Esophagus squamous epithelium (tissue), 5 donors: ENCODE data around the gene FTCDNL1. TPM values are rescaled to one million over a fixed set of nuclear protein-coding genes. Genes with fewer than 3 reads are reported as not detected.

Experiments
- DNase-seq: peaks from one replicate; lab custom pipeline; 2025; lab: John Stamatoyannopoulos, UW
- H3K27ac ChIP-seq, 4 donors: fragments of 200-600 bp; sonication (generic); one replicate each; pipeline ENCODE4 v1.5.1; 2016 to 2019; ENCODE audit warnings: mild to moderate bottlenecking in 1 of 4
- H3K27me3 ChIP-seq, 4 donors: fragments of 200-600 bp; sonication (generic); 1 replicate in 3 of 4; 2 replicates in 1 of 4; pipeline versions ENCODE4 v1.5.1 to v1.6.0; 2017 to 2021; ENCODE audit warnings: antibody characterized with exemption in 1 of 4
- H3K36me3 ChIP-seq, 3 donors: fragments of 200-600 bp; sonication (generic); one replicate each; pipeline ENCODE4 v1.5.1; 2016 to 2019
- H3K4me1 ChIP-seq, 3 donors: fragments of 200-600 bp; sonication (generic); one replicate each; pipeline ENCODE4 v1.5.1; 2017 to 2019
- H3K4me3 ChIP-seq, 4 donors: fragments of 200-600 bp; sonication (generic); 1 replicate in 3 of 4; 2 replicates in 1 of 4; pipeline ENCODE4 v1.5.1; 2016 to 2019; ENCODE audit warnings: mild to moderate bottlenecking in 2 of 4, moderate library complexity in 1 of 4
- H3K9me3 ChIP-seq, 3 donors: fragments of 200-600 bp; sonication (generic); one replicate each; pipeline ENCODE4 v1.5.1; 2016 to 2019
- POLR2A ChIP-seq, 4 donors: fragments of 450-650 bp; IDR thresholded peaks; one replicate each; pipeline ENCODE4 v1.6.1; 2017; ENCODE audit warnings: antibody characterized with exemption in 4 of 4, mild to moderate bottlenecking in 4 of 4, moderate library complexity in 3 of 4
- WGBS, 2 donors: methylation state at CpG; one replicate each; pipeline ENCODE4 v1.1.5; 2018; 5-methylcytosine and 5-hydroxymethylcytosine counted together
- intact Hi-C: fragments of 100-400 bp; cut with DNase I; formaldehyde crosslinking; loops from one replicate; pipeline ENCODE4 v1.15.0; 2022
- total RNA-seq, 4 donors: library from RNA; depleted of rRNA; stranded (reverse); fragments of >200 nt; gene quantifications; one replicate each; pipeline ENCODE4 v1.1.0, GENCODE V29; 2016
- TF ChIP-seq, protein P1 (sequence below), 6 experiments: fragments of 450-650 bp in 4 of 6; fragments of 200-600 bp in 2 of 6; sonication (generic) in 2 of 6; IDR thresholded peaks; one replicate each; pipeline ENCODE4 v1.5.1; 2016 to 2019; ENCODE audit warnings: antibody characterized with exemption in 6 of 6, mild to moderate bottlenecking in 4 of 6, moderate library complexity in 4 of 6
- donor health status: DM: yes; HTN: yes; CAD: no.

Gene FTCDNL1
- total RNA-seq, 4 donors from 2014 or later = 1.3 to 5.0 (median 2.6) TPM

DNA sequence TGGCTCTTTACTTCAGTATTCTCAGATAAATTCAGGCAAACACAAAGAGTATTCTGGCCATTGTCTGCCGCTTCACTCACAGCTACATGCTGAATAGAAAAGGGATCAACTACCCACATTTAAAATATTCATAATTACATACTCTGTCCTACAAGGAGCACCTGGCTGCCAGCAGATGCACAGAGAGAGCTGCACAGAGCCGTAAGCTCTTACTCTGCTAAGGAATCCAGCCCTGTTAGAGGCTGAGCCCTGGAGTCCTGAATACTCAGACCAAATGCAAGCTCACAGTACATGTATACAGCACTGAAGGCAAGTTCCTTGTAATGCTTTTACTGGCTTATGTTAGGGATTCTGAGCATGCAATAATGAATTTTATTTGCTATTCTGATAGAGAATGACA, 80.3 kb downstream of the FTCDNL1 start:
- H3K36me3 ChIP-seq = no peaks in the 10 kb centered on the region
- WGBS, 2 donors = 87 to 95% methylated on average over 2 of the region's 2 CpGs
- intact Hi-C loops = no loop called here

DNA sequence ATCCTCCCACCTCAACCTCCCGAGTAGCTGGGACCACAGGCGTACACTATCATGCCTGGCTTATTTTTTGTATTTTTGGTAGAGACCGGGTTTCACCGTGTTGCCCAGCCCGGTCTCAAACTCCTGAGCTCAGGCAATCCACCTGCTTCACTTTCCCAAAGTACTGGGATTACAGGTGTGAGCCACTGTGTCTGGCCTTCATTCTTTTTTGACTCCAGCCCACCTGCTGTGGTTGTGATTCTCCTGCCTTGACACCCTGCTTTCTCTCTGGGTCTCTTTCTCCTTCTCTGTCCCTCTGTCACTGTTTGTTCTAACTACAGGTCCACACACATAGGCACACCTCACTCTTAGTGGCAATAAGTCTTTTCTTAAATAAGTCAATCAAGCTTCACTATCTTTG, 85.3 kb downstream of the FTCDNL1 start:
- no peak for DNase-seq
- WGBS, 2 donors = 76% methylated on average over 5 of the region's 5 CpGs

More for the DNA sequence above, 80.3 kb downstream of the FTCDNL1 start:
- Histone ChIP-seq H3K4me1 (no peaks in the 10 kb centered on the region), H3K4me3 (no peak overlapping the region), H3K9me3 (no peaks in the 10 kb centered on the region), H3K27ac (no peak overlapping the region), H3K27me3 (no peaks in the 10 kb centered on the region)
- no peak for TF ChIP-seq POLR2A (IDR thresholded peaks at IDR 0.05)
- TF ChIP-seq, protein P1, sequence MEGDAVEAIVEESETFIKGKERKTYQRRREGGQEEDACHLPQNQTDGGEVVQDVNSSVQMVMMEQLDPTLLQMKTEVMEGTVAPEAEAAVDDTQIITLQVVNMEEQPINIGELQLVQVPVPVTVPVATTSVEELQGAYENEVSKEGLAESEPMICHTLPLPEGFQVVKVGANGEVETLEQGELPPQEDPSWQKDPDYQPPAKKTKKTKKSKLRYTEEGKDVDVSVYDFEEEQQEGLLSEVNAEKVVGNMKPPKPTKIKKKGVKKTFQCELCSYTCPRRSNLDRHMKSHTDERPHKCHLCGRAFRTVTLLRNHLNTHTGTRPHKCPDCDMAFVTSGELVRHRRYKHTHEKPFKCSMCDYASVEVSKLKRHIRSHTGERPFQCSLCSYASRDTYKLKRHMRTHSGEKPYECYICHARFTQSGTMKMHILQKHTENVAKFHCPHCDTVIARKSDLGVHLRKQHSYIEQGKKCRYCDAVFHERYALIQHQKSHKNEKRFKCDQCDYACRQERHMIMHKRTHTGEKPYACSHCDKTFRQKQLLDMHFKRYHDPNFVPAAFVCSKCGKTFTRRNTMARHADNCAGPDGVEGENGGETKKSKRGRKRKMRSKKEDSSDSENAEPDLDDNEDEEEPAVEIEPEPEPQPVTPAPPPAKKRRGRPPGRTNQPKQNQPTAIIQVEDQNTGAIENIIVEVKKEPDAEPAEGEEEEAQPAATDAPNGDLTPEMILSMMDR (IDR thresholded peaks at IDR 0.05) = no peak
- no peak for DNase-seq

DNA sequence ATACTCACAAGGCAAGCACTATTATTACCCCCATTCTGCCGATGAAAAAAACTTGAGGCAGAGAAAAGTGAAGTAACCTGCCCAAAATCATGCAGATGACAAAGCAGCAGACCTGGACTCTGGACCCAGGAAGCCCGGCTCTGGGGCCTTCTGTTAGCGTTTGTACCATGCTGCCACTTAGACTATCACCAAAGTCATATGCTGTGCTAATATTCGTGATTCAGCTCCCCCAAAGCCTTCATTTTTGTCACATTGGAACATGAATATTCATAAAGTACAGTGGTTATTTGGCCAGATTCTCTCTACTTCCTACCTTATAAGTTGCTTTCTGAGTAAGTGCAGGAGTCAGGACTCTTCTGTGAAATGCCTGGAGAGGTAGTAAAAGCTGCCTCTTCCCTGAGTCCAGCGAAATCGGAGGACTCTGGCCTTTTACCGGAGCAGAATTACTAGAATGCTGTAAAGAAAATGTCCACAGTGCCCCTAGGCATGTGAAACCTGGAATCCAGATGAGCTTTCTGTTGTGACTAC, 86.7 kb downstream of the FTCDNL1 start:
- 85 to 89% methylated on average over 7 of the region's 7 CpGs for WGBS, 2 donors
- TF ChIP-seq POLR2A (IDR thresholded peaks at IDR 0.05) = no peak
- TF ChIP-seq, protein P1 (IDR thresholded peaks at IDR 0.05) = no peak
- H3K4me1 ChIP-seq = no peaks in the 10 kb centered on the region

More for the DNA sequence above, 85.3 kb downstream of the FTCDNL1 start:
- TF ChIP-seq, protein P1 (IDR thresholded peaks at IDR 0.05) = no peak
- no peak for TF ChIP-seq POLR2A (IDR thresholded peaks at IDR 0.05)
- H3K9me3 ChIP-seq = no peaks in the 10 kb centered on the region
- H3K4me3 ChIP-seq = no peak overlapping the region
- H3K4me1 ChIP-seq = no peaks in the 10 kb centered on the region
- no peak overlapping the region for H3K27ac ChIP-seq
- H3K27me3 ChIP-seq = no peaks in the 10 kb centered on the region
- intact Hi-C loops = no loop called here
- no peaks in the 10 kb centered on the region for H3K36me3 ChIP-seq

DNA sequence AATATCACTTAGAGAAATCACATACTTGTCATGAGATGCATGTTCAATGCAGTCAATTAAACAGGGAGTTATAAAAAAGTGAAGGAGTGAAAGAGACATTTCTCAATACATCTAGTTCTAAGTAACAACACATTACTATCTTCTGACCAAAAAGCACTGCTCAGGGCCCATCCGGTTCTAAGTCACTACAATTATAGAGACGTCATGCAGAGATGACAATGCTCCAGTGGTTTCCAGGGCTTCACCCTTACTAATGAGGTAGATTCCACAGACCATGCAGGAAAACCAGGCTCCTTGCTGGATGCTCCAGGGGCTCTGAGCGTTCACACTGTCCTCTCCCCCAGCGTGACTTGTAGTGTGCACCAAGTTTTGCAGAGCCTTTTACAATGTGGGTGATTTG, 88.0 kb downstream of the FTCDNL1 start:
- 79 to 84% methylated on average over 4 of the region's 4 CpGs for WGBS, 2 donors
- H3K4me1 ChIP-seq = no peaks in the 10 kb centered on the region
- TF ChIP-seq, protein P1 (IDR thresholded peaks at IDR 0.05) = no peak
- TF ChIP-seq POLR2A (IDR thresholded peaks at IDR 0.05) = no peak
- no peaks in the 10 kb centered on the region for H3K36me3 ChIP-seq
- no peak for DNase-seq
- no peaks in the 10 kb centered on the region for H3K27me3 ChIP-seq
- no peak overlapping the region for H3K27ac ChIP-seq
- no peaks in the 10 kb centered on the region for H3K9me3 ChIP-seq
- intact Hi-C loops = no loop called here
- H3K4me3 ChIP-seq = no peak overlapping the region

More for the DNA sequence above, 86.7 kb downstream of the FTCDNL1 start:
- Histone ChIP-seq H3K27ac (no peak overlapping the region), H3K4me3 (no peak overlapping the region), H3K36me3 (no peaks in the 10 kb centered on the region), H3K27me3 (no peaks in the 10 kb centered on the region), H3K9me3 (no peaks in the 10 kb centered on the region)
- no peak for DNase-seq
- intact Hi-C loops = no loop called here

DNA sequence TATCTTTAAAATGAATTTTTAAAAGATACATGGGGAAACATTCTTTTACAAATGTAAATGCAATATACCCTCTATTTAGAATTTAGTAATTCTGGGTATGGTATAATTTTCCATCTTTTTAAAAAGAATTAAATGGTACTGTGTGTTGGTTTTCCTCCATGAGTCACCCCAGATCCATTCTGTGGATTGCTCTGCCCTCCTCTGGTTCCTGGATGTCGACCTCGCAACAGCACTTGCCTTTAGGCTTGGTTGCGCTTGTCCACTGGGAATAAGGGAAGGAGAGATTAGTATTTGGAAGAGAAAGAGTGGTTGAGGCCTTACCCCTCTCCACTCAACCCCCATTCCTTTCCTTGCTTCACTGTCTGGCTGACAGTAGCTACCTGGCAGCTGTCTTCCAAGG, 90.4 kb downstream of the FTCDNL1 start:
- Histone ChIP-seq H3K4me1 (peaks cover 0 to 14% (median 6%) of the 10 kb centered on the region in 3 donors), H3K36me3 (no peaks in the 10 kb centered on the region), H3K9me3 (no peaks in the 10 kb centered on the region), H3K4me3 (no peak overlapping the region), H3K27me3 (no peaks in the 10 kb centered on the region), H3K27ac (no peak overlapping the region)
- intact Hi-C loops = no loop called here
- TF ChIP-seq POLR2A (IDR thresholded peaks at IDR 0.05) = no peak
- TF ChIP-seq, protein P1 (IDR thresholded peaks at IDR 0.05) = no peak
- WGBS, 2 donors = 84 to 86% methylated on average over 3 of the region's 3 CpGs
- no peak for DNase-seq
